Measurements from ENCODE around the gene CACNG4.
A peak's percentile ranks its signal among the peaks of the same experiment; 100 is the strongest.

CACNG4 gene

GRCh38 chr17:67072885-67073284 lies 108.4 kb downstream of the CACNG4 start:
- no peak overlapping the region for H3K4me3 ChIP-seq (ENCODE audit: low read depth, low read length)
- TF ChIP-seq CTCF (conservative IDR thresholded peaks at IDR 0.05; ENCODE audit: low read depth, low read length), result no peak
- no peak for DNase-seq (ENCODE audit: low read depth)

DNA sequence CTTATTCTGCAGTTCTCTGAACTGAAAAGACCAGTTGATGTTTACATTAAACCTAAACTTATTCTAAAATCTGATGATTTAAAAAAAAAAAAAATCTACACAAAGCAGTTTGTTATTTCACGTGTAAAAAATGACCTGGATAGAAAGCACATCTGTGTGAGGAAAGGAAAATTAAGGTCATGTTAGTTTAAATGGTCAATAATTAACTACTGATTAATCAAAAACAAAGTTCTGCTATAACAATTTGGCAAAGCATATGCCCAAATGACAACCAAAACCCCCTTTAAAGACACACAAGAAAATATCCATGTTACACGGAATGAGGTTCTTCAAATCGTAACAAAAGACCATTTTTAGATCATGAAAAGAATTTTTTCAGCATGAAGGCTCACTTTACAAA lies 110.3 kb downstream of the CACNG4 start:
- TF ChIP-seq CTCF (conservative IDR thresholded peaks at IDR 0.05; ENCODE audit: low read depth, low read length), result no peak
- H3K4me3 ChIP-seq (ENCODE audit: low read depth, low read length), result no peak overlapping the region
- DNase-seq (ENCODE audit: low read depth), result no peak

DNA sequence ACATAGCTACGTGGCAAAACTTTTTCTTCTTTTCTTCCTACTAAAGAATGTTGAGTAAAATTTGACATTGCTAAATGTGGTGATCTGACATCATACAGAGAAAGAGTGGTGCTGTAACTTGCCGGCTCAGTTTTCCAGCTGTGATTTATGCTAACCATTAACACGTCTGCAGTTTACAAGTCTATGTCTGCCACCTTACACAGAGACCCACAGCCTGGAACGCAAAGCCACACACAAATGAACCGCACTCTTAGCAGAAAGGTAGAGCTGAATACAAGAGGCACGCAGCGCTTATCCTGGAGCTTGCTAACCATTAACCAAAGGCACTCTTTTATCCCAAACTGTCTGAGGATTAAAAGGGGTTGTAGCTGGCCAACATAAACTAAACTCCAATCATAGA lies 111.8 kb downstream of the CACNG4 start:
- H3K4me3 ChIP-seq (ENCODE audit: low read depth, low read length), result no peak overlapping the region
- no peak for TF ChIP-seq CTCF (conservative IDR thresholded peaks at IDR 0.05; ENCODE audit: low read depth, low read length)
- DNase-seq (ENCODE audit: low read depth), result no peak

DNA sequence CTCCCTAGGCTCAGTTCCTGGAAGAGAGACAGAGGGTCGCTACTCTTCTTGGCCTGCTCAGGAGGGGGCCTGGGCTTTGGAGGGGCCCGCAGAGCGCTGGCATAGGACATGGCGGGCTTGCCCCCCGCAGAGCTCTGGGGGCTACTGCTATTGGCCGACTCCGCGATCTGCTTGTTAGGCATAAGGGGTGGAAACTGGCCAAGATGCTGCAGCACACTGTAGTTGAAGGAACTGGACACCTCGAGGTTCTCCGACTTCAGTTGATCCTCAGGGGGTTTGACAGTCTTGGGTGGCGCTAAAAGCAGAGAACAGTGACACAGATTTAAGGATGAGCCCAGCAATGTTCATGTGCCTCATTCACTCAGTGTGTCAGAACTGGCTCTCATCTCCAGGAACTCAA lies 113.8 kb downstream of the CACNG4 start:
- DNase-seq (ENCODE audit: low read depth), result no peak
- TF ChIP-seq CTCF (conservative IDR thresholded peaks at IDR 0.05; ENCODE audit: low read depth, low read length), result no peak
- H3K4me3 ChIP-seq (ENCODE audit: low read depth, low read length), result no peak overlapping the region

DNA sequence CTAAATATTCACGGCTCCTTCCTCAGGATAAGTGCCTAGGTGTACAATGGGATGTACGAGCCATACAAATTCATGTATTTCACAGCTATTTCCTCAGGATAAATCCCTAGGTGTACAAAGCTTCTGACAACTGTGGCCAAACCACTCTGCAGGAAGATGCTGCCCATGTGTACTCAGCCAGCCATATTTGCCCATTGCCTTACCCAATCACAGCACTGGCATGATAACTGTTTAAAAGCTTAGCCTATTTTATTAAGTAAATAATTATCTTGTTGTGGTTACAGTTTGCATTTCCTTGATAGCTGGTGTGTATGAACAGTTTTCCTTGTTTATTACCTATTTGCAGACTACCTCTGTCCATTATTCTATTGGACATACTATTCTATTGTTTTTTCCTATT lies 115.0 kb downstream of the CACNG4 start:
- no peak overlapping the region for H3K4me3 ChIP-seq (ENCODE audit: low read depth, low read length)
- DNase-seq (ENCODE audit: low read depth), result no peak
- no peak for TF ChIP-seq CTCF (conservative IDR thresholded peaks at IDR 0.05; ENCODE audit: low read depth, low read length)

- H3K4me3 ChIP-seq (ENCODE audit: low read depth, low read length), result no peak overlapping the region
- TF ChIP-seq CTCF (conservative IDR thresholded peaks at IDR 0.05; ENCODE audit: low read depth, low read length), result no peak
- no peak for DNase-seq (ENCODE audit: low read depth)
Observed at GRCh38 chr17:67080804-67081203, 116.3 kb downstream of the CACNG4 start.

DNA sequence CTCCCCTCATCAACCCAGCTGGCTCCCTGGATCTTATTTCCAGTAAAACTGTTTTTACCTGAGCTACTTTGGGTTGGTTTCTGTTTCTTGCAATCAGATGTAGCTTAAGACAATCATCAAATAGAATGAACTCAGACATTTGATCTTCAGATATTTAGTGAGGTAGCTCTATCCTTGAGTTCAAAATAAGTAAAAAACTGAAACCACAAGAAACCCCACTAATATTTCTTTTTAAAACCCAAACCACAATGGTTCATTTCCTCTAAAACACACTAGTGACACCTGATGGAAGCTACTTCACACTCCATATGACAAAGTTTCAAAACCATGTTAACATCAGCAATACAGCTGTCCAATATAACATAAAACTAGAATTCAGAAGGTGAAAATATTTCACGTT lies 117.6 kb downstream of the CACNG4 start:
- no peak overlapping the region for H3K4me3 ChIP-seq (ENCODE audit: low read depth, low read length)
- DNase-seq (ENCODE audit: low read depth), result peak; percentile 6
- no peak for TF ChIP-seq CTCF (conservative IDR thresholded peaks at IDR 0.05; ENCODE audit: low read depth, low read length)
